ENCODE results near the gene GAS2L2. TPM values are rescaled to one million over a fixed set of nuclear protein-coding genes. Genes with fewer than 3 reads are reported as not detected.

GAS2L2 gene
- total RNA-seq, 1 donor from 2014 or later = 0.07 TPM

- Mint-ChIP-seq H3K36me3 (ENCODE audit: low read depth, unreplicated experiment) (no peaks in the 10 kb centered on the region), H3K27me3 (ENCODE audit: low read depth, unreplicated experiment) (peaks cover 8% of the 10 kb centered on the region), H3K9me3 (ENCODE audit: unreplicated experiment) (no peaks in the 10 kb centered on the region), H3K4me3 (ENCODE audit: unreplicated experiment) (no peak overlapping the region), H3K4me1 (ENCODE audit: low read depth, unreplicated experiment) (peaks cover 29% of the 10 kb centered on the region), H3K27ac (ENCODE audit: unreplicated experiment) (no peak overlapping the region)
- no peak overlapping the region for H3K27ac ChIP-seq (ENCODE audit: low read depth, low read length)
- no peak for DNase-seq (ENCODE audit: low read depth)
- H3K79me2 ChIP-seq (ENCODE audit: insufficient read depth, low read length) = no peaks in the 10 kb centered on the region
- no peaks in the 10 kb centered on the region for H3K36me3 ChIP-seq (ENCODE audit: insufficient read depth, low read length)
- peaks cover 24% of the 10 kb centered on the region for H3K4me1 ChIP-seq (ENCODE audit: insufficient read depth, low read length)
- no peaks in the 10 kb centered on the region for H3K9me3 ChIP-seq (ENCODE audit: insufficient read depth, low read depth, low read length)
- no peak overlapping the region for H3K4me3 ChIP-seq (ENCODE audit: insufficient read depth, low read depth, low read length)
- H3K27me3 ChIP-seq (ENCODE audit: insufficient read depth, low read length) = peaks cover 16% of the 10 kb centered on the region
- H3K4me2 ChIP-seq (ENCODE audit: low read length) = no peak overlapping the region
- FAIRE-seq = no peak
- H4K20me1 ChIP-seq (ENCODE audit: insufficient read depth, low read length) = no peaks in the 10 kb centered on the region
- H3K9ac ChIP-seq (ENCODE audit: low read length) = no peak overlapping the region
- TF ChIP-seq CTCF (IDR thresholded peaks at IDR 0.05; ENCODE audit: insufficient read depth, low read depth, low read length) = no peak
- no peak for TF ChIP-seq EZH2 (IDR thresholded peaks at IDR 0.05; ENCODE audit: insufficient read depth, low read length)
- H2AFZ ChIP-seq (ENCODE audit: low read depth, low read length) = no peak overlapping the region
Measured at GRCh38 chr17:35784895-35785294, 31.9 kb upstream of the GAS2L2 start.

GRCh38 chr17:35780950-35781349 lies 27.9 kb upstream of the GAS2L2 start:
- peaks cover 11% of the 10 kb centered on the region for H3K27me3 Mint-ChIP-seq (ENCODE audit: low read depth, unreplicated experiment)
- FAIRE-seq (no peak), DNase-seq (ENCODE audit: low read depth) (no peak)
- Histone ChIP-seq H3K27me3 (ENCODE audit: insufficient read depth, low read length) (peaks cover 18% of the 10 kb centered on the region), H3K79me2 (ENCODE audit: insufficient read depth, low read length) (no peaks in the 10 kb centered on the region), H3K36me3 (ENCODE audit: insufficient read depth, low read length) (no peaks in the 10 kb centered on the region), H3K9ac (ENCODE audit: low read length) (no peak overlapping the region), H3K9me3 (ENCODE audit: insufficient read depth, low read depth, low read length) (no peaks in the 10 kb centered on the region), H2AFZ (ENCODE audit: low read depth, low read length) (no peak overlapping the region), H3K4me2 (ENCODE audit: low read length) (no peak overlapping the region), H3K27ac (ENCODE audit: low read depth, low read length) (no peak overlapping the region), H3K4me1 (ENCODE audit: insufficient read depth, low read length) (peaks cover 9% of the 10 kb centered on the region), H4K20me1 (ENCODE audit: insufficient read depth, low read length) (no peaks in the 10 kb centered on the region), H3K4me3 (ENCODE audit: insufficient read depth, low read depth, low read length) (no peak overlapping the region)
- no peaks in the 10 kb centered on the region for H3K9me3 Mint-ChIP-seq (ENCODE audit: unreplicated experiment)
- no peaks in the 10 kb centered on the region for H3K36me3 Mint-ChIP-seq (ENCODE audit: low read depth, unreplicated experiment)
- no peak for TF ChIP-seq CTCF (IDR thresholded peaks at IDR 0.05; ENCODE audit: insufficient read depth, low read depth, low read length)
- no peak for TF ChIP-seq EZH2 (IDR thresholded peaks at IDR 0.05; ENCODE audit: insufficient read depth, low read length)
- no peak overlapping the region for H3K4me3 Mint-ChIP-seq (ENCODE audit: unreplicated experiment)
- peaks cover 20% of the 10 kb centered on the region for H3K4me1 Mint-ChIP-seq (ENCODE audit: low read depth, unreplicated experiment)
- H3K27ac Mint-ChIP-seq (ENCODE audit: unreplicated experiment) = no peak overlapping the region

GRCh38 chr17:35778641-35779196 lies 25.7 kb upstream of the GAS2L2 start:
- Histone ChIP-seq H3K9me3 (ENCODE audit: insufficient read depth, low read depth, low read length) (no peaks in the 10 kb centered on the region), H3K79me2 (ENCODE audit: insufficient read depth, low read length) (no peaks in the 10 kb centered on the region), H3K27ac (ENCODE audit: low read depth, low read length) (no peak overlapping the region), H3K4me3 (ENCODE audit: insufficient read depth, low read depth, low read length) (no peak overlapping the region), H3K27me3 (ENCODE audit: insufficient read depth, low read length) (peaks cover 18% of the 10 kb centered on the region), H3K9ac (ENCODE audit: low read length) (no peak overlapping the region), H3K4me2 (ENCODE audit: low read length) (peak overlapping the region; percentile 42), H3K36me3 (ENCODE audit: insufficient read depth, low read length) (no peaks in the 10 kb centered on the region), H2AFZ (ENCODE audit: low read depth, low read length) (no peak overlapping the region), H4K20me1 (ENCODE audit: insufficient read depth, low read length) (no peaks in the 10 kb centered on the region), H3K4me1 (ENCODE audit: insufficient read depth, low read length) (peaks cover 25% of the 10 kb centered on the region)
- Mint-ChIP-seq H3K4me3 (ENCODE audit: unreplicated experiment) (no peak overlapping the region), H3K27ac (ENCODE audit: unreplicated experiment) (peak overlapping the region; percentile 81), H3K4me1 (ENCODE audit: low read depth, unreplicated experiment) (peaks cover 37% of the 10 kb centered on the region), H3K9me3 (ENCODE audit: unreplicated experiment) (no peaks in the 10 kb centered on the region), H3K27me3 (ENCODE audit: low read depth, unreplicated experiment) (peaks cover 11% of the 10 kb centered on the region), H3K36me3 (ENCODE audit: low read depth, unreplicated experiment) (no peaks in the 10 kb centered on the region)
- DNase-seq (ENCODE audit: low read depth) = peak; percentile 30
- no peak for TF ChIP-seq CTCF (IDR thresholded peaks at IDR 0.05; ENCODE audit: insufficient read depth, low read depth, low read length)
- no peak for TF ChIP-seq EZH2 (IDR thresholded peaks at IDR 0.05; ENCODE audit: insufficient read depth, low read length)
- no peak for FAIRE-seq

Data from astrocyte (in vitro differentiated cells and primary cell).